ENCODE data around the gene ADCY10.
"Not testable (repeated sequence)": the region's sequence is repeated elsewhere in the genome, so short reads cannot be mapped to it uniquely, and the experiment has no call there.

Gene ADCY10

DNA sequence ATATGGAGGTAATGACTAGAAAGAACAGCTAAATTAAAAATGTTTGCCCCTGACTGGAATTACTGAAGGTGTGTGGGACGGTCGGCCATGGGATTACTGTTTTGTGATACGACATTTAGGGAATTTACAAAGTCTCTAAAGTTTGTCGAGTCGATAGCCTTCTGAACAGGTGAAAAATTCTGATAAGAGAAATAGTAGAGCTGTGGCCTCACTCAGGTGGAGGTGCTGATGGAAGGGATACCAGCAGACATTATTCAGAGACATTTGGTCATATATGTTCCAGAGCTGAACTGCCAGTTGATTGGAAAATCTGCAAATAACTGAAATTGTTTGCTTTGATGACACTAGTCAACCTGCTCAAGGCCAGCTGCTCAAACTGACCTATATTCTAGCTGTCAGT is 71.1 kb downstream of the ADCY10 start:
- no peak for DNase-seq

DNA sequence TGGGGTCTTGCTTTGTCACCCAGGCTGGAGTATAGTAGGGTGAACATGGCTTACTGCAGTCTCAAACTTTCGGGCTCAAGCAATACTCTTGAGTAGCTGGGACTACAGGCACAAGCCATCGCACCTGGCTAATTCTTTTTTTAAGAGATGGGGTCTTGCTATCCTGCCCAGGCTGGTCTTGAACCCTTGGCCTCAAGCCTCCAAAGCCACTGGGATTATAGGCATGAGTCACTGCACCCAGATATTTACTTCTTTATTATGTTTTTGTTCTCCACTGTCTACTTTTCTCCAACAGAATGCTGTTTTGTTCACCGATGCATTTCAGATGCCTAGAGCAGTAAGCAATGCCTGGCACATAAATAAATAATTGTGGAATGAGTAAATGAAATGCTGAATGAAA is 72.4 kb downstream of the ADCY10 start:
- no peak for DNase-seq

DNA sequence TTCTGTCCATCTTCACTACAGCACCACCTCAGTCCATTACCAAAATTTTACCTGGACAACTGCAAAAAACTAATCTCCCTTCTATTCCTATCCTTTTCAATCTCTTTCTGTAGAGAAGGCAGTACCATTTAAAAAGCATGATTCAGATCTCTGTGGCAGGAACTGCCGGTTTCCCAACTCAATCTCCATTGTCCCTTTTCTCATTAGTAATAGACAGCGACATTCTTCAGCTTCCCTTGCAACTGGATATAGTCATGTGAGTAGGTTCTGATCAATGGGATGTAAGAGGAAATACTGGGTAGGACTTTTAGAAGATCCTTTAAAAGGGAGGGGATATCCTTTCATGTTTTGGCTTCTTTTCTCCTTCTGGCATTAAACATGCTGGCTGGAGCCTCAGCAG is 74.9 kb downstream of the ADCY10 start:
- no peak for DNase-seq

DNA sequence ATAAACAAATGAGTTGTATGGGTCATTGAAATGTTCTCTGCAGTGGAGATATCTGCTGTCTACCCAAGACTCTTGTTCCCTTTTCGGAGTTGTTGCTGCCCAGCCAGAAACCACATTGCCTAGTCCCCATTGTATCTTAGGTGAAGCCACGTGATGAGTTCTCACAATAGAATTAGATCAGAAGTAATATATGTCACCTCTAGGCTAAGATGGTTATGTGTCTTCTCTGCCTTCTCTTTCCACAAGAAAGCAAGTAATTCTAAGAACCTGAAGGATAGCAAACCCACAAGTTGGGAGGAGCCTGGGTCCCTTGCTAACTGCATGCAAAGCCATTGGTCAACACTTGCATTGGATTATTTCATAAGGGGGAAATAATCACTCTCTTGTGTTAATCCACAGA is 76.6 kb downstream of the ADCY10 start:
- DNase-seq: no peak

DNA sequence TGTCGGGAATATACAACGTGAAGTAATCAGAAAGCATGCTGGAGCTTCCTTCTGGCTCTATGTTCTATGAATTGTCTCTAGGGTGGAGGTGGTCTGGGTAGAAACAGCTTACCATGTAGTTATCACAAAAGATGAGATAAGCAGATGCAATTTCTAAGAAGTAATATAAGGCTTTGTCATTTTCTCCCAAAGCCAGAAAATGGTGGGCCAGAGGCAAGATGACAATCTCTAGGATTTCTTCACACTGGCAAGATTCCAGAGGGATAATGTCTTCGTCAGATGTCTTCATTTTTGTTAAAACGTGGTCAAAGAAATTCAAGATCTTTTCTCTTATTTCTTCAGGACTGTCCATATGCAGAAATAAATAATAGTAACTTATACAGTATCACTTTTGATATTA is 77.7 kb downstream of the ADCY10 start:
- no peak for DNase-seq

DNA sequence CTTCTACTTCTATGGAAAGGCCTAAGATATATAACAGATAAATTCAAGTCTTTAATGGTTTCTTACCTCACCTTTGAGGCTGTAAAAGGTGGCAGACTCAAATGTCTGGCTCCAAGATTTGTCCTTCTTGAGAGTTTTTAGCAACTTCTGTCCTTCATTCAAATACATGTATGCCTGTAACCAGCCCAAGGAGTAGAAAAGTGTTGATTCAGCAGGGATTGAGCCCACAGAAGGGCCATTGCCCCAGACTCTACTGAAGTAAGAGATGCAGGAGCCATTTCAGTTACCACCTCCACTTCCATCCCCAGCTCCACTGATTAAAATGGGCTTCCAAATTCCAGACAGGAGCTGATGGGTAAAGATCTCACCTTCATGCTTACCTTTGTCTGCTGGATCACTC is 80.0 kb downstream of the ADCY10 start:
- no peak for DNase-seq

DNA sequence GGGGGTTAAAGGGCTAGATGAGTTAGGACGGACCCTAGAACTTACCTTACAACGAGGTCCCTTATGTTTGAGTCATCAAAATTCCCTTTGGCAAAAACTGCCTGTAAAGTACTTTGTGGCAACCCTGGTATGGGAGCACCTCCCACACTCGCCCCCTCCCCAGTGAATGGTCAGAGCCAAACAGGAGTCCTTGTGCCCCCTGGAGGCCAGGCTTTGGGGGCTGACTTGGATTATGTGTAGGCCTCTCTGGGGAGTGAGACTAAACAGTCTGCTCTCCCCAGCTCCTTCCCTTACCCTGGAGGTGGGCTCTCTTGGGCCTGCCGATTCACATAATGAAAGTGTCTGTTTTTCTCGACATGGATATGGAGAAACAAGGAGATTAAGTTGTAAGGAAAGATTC is 81.2 kb downstream of the ADCY10 start:
- no peak for DNase-seq

DNA sequence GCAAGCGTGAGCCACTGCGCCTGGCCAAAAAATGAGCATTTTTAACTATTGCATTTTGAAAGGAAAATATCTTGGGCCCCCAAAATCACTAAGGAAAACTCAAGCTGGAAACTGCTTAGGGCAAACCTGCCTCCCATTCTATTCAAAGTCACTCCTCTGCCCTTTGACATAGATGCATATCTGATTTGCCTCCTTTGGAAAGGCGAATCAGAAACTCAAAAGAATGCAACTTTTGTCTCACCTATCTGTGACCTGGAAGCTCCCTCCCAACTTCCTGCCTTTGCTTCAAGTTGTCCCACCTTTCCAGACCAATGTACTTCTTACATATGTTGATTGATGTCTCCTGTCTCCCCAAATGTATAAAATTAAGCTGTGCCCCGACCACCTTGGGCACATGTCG is 83.3 kb downstream of the ADCY10 start:
- not testable (repeated sequence) for DNase-seq

DNA sequence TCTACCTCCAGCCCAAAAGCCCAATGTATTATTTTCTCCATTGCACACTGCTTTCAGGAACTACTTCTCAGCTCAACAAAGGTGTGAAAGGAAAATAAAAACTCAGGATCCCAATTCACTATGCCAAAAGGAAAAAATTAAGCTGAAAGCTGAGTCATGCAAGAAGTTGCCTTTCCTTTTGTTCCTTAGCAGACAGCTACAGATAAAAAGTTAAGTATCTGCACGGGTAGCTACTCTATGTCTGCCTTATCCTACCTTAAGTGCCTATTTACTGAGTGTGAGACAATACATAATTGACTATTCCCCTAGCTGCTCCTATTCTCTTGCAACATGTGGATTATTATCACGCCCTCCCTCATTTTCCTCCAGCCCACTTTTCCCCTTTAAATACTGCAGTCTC is 84.1 kb downstream of the ADCY10 start:
- DNase-seq: no peak

DNA sequence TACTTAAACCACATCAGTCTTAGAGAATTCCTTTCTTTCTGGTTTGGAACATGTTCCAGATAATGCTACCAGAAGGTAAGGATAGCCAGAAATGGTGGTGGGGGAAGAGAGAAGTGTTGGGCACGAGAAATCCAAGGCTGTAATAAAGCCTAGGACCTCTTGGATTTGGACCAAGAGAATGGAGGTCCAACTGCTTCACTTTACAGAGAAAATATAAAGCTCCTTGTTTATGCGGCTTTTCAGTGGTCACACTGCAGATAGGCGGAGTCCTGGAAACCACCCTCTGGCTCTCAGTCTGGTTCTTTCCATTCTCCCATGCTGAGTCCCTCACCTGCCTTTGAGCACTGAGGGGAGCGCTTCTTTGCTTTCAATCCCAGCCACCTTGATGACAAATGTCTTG is 87.8 kb downstream of the ADCY10 start:
- DNase-seq: no peak

DNA sequence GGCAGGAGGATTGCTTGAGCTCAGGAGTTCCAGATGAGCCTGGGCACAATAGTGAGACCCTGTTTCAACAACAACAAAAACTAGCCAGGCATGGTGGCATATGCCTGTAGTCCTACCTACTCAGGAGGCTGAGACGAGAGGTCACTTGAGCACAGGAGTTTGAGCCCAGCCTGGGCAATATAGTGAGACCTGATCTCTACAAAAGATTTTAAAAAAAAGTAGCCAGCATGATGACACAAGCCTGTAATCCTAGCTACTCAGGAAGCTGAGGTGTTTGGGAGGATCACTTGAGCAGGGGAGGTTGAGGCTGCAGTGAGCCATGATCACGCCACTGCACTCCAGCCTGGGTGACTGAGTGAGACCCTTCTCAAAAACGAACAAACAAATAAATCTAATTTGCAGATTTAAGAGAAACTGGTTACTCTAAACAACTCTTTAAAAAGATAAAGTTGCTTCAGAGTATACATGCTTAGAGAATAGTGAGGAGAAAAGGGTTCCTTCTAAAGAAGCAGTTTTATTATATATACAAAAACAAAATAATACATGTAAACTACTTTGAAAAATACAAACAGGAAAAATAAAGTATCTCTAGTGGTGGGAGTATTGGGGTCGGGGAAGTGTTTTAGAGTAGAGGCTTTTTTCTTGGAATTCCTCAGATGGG is 88.4 kb downstream of the ADCY10 start:
- no peak for DNase-seq

DNA sequence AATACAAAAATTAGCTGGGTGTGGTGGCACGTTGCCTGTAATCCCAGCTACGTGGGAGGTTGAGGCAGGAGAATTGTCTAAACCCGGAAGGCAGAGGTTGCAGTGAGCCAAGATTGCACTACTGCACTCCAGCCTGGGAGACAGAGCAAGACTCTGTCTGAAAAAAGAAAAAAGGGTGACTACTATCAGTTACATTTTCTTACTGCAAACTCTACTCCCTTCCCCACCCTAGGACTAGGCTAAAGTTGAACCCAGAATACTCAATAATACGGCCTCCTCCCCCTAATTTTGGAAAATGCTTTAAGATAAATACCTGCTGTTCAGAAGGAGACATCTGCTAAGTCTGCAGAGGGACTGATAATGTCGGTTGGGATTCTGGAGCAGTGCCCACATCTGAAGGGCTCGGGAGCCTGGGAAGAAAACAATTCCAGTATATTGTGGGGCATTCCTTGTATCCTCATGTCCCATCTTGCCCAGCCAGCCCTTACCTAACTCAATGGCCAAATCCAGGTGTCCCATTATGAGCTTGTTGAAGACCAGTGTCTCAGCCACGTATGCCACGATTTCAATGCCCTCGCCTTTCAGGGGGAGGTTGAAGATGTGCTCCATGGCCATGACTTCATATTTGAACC is 89.7 kb downstream of the ADCY10 start:
- no peak for DNase-seq

DNA sequence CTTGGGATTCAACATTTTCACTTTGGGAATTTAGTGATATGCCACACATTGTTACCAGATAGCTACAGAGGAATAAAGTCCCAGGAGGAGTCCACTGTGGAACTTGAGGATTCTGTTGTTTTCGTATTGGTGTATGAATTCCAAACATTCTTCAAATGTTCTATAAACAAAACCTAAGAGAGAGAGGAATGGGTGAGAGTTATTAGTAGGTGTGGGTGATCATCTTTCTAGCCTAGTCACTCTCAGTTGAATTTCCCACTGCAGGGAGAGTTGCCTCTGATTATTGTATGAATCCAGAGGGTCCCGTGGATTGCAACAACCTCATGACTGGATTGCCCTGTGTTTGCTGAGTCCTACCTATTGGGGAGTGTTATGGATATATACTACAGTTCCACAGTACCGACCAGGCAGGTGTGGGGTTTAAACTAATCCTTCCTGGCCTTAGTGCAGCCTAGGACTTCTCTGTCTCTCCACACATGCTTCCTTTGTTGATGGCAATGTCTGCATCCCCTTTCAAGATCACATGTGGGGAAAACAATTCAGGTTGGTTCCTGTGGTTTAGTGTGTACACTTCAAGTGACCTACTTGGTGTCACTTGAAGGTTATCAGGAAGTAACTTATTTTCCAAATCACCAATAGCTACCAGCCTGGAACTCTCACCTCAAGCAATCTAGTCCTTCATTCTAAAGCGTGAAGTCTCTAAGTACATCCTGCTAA is 91.8 kb downstream of the ADCY10 start:
- DNase-seq: no peak

DNA sequence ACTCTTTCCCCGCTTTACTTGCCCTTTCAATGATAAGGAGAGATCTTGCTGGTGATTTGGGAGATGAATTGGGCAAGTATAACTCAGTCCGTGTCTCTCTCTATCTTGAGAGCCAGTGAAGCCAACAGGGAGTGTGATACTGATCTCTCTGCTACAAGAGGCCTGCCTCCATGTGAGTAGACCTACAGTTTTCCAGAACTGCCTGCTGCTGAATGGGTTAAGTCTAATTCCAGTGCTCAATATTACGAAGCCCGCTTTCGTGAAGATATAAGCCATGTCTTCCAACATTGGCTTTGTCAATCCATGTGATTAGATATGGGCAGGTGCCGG is 92.6 kb downstream of the ADCY10 start:
- no peak for DNase-seq

DNA sequence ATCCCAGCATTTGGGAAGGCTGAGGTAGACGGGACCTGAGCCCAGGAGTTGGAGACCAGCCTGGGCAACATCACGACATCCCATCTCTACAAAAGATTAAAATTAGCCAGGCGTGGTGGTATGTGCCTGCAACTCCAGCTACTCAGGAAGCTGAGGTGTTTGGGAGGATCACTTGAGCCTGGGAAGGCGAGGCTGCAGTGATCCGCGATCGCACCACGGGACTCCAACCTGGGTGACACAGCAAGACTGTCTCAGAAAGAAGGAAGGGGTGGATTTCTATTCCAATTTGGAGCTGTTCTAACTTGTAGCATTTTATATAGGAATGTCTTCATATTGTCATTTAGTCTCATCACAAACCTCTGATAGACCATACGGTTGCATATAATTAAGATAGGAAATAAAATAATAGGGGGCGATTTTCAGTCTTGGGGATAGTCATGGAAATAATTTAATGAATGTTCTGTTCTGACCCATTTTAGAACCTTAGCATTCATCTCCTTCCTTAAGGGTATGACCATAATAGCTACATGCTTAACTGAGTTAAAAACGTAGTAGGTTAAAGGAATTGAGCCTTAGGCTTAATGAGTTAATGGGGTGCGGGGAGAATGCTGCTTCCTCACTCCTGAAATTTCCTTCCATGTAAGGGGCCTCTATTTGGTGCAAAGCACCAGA is 93.1 kb downstream of the ADCY10 start:
- DNase-seq: no peak

DNA sequence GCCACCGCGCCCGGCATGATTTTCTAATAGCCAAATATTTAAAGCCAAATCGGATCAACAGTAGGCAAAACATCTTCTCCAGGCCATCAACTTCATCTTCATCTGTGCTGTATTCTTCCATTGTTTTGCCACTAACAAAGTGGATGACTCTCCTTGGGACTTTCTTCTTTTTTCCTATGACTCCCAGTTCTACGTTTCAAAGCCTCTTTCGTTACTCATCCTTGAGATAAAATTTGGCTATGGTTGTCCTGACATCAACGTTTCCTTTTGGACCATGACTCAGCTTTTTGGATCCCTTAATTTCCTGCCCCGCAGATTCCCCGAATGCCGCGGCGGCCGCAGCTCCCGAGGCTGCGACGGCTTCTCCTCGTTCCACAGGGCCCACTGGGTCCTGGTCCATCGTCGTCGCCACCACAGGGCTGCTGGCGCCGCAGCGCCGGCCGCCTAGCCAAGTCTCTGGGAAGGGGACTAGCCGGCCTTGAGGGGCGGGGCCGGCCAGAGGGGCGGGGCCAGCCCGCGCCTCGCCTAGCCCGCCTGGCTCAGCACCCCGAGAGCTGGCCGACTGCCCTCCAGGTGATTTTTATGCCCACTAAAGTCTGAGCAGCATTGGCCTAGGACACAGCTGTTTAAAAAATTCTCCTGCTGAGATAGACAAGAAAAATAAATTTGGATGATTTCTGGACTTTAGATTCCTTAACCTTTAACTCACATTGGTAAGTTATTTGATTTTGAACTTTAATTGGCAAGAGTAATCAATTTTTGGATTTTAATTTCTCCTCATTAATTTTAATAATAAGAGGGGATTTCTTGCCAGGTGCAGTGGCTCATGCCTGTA is 93.9 kb downstream of the ADCY10 start:
- no peak for DNase-seq

DNA sequence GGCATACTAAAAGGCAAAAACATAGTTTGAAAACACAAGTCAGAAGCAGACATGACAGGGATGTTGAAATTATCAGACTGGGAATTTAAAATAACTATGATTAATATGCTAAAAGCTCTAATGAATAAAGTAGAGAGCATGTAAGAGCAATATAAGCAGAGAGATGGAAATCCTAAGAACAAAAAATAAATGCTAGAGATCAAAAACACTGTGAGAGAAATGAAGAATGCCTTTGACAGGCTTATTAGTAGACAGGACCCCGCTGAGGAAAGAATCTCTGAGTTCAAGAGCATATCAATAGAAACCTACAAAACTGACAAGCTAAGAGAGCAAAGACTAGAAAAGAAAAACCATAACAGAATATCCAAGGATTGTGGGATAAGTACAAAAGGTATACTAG is 98.3 kb downstream of the ADCY10 start:
- DNase-seq: no peak

DNA sequence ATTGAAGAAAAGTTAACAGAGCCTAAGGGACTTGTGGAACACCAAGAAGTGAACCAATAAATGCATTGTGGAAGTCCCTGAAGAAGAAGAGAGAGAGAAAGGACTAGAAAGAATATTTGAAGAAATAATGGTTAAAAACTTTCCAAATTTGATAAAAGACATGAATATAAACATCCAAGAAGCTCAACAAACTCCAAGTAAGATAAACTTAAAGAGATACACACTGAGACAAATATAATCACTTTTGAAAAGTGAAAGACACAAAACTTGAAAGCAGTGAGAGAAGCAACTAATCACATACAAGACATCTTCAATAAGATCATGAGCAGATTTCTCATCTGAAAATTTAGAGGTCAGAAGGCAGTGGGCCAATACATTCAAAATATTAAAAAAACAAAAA is 101.0 kb downstream of the ADCY10 start:
- no peak for DNase-seq

DNA sequence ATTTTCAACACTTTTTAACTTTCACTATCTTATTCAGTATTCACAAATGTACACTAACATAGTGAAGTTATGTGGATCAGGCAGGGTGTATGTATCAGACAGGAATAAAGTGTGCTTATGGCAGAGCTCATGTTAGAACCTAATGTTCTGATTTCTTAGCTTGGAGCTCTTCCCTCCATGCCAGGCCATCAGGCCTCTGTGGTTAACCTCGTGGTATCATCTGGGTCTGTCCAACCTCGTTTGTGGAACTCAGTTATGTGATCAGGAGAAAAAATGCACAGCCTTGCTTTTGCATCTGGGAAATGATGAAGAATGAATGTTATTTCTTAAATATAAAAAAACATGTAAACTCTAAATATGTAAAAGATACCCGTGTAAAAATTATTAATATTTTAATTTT is 105.2 kb downstream of the ADCY10 start:
- DNase-seq: no peak

DNA sequence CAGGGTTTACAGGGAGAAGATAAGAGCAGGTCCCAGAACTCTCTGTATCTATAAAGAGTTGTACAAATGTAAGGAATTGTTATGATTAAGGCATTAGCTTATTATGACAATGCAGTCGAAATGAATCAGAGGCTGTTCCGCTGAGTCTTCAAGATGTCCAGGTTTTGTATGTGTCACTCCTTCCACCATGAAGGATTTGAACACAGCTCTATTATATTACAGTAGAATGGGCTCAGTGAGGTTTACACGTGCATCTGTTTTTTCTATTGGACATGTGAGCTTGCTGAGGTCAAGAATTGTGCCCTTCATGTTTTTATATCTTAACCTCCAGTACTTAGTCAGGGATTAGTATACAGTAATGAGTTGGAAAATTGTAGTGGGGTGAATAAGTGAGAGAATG is 105.8 kb downstream of the ADCY10 start:
- no peak for DNase-seq

DNA sequence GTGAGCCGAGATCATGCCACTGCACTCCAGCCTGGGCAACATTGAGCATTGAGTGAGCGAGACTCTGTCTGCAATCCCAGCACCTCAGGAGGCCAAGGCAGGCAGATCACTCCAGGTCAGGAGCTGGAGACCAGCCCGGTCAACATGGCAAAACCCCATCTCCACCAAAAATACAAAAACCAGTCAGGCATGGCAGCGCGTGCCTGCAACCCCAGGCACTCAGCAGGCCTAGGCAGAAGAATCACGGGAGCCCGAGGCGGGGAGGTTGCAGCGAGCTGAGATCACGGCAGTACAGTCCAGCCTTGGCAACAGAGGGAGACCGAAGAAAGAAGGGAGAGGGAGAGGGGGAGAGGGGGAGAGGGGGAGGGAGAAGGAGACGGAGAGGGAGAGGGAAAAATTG is 107.3 kb downstream of the ADCY10 start:
- DNase-seq: not testable (repeated sequence)

DNA sequence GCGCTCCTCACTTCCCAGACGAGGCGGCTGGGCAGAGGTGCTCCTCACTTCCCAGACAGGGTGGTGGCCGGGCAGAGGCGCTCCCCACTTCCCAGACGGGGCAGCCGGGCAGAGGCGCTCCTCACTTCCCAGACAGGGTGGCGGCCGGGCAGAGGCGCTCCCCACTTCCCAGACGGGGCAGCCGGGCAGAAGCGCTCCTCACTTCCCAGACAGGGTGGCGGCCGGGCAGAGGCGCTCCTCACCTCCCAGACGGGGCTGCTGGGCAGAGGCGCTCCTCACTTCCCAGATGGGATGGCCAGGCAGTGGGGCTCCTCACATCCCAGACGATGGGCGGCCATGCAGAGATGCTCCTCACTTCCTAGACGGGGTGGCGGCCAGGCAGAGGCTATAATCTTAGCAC is 107.7 kb downstream of the ADCY10 start:
- not testable (repeated sequence) for DNase-seq

DNA sequence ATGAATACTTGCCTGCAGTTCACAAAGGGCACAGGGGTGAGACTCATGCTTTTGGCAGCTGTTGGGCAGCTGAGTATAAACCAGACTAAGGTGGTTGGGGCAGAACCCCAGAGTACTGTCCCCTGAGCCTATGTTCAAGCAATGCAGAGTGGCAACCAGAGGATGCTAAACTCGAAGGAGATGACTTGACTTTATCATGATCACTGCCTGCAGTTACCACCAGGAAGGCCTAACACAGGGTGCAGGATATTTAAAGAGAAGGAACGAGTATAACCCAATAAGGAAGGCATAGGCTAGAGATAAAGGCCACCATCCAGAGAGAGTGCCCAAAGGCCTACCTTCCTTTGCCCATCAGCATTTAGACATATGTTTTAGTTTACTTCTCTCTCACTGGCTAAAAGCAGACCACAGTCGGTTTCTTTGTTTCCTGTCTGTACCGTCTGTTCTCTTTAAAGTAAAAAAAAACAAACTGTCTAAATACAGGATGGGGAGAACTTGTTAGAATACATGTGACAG is 108.8 kb downstream of the ADCY10 start:
- DNase-seq: no peak

Measured in CD4-positive, alpha-beta T cell treated with Interleukin-15 for 1 hour (primary cell).